Psoas muscle (tissue), 8 donors: Measurements from ENCODE around the gene GPR176. TPM values are rescaled to one million over a fixed set of nuclear protein-coding genes. Genes with fewer than 3 reads are reported as not detected.

ENCODE experiments used
- ATAC-seq, 4 donors: fragments of 200-7000 bp; cut with Tn5 transposase; one replicate each; pipeline ENCODE4 v1.9.1; 2020; ENCODE audit warnings: moderate library complexity in 3 of 4, mild to moderate bottlenecking in 2 of 4
- DNase-seq, 2 donors: peaks; one replicate each; pipeline ENCODE4 v3.0.0-alpha.2; 2020
- H3K27ac ChIP-seq: fragments of 200-600 bp; one replicate; pipeline ENCODE4 v1.8.0; 2022
- H3K27me3 ChIP-seq, 3 donors: fragments of 200-600 bp in 1 of 3; one replicate each; pipeline versions ENCODE4 v1.6.1 to v1.8.0; 2013 to 2022; ENCODE audit warnings: low read length in 2 of 3, mild to moderate bottlenecking in 2 of 3, moderate library complexity in 1 of 3; ENCODE audit not compliant: insufficient read depth in 3 of 3
- H3K36me3 ChIP-seq, 2 donors: fragments of 200-600 bp in 1 of 2; one replicate each; pipeline versions ENCODE4 v1.6.1 to v1.8.0; 2013 to 2022; ENCODE audit warnings: low read depth in 1 of 2, mild to moderate bottlenecking in 1 of 2, moderate library complexity in 1 of 2; ENCODE audit not compliant: insufficient read depth in 1 of 2
- H3K4me1 ChIP-seq: fragments of 200-600 bp; one replicate; pipeline ENCODE4 v1.8.0; 2022
- H3K4me3 ChIP-seq: fragments of 200-600 bp; one replicate; pipeline ENCODE4 v1.8.0; 2022; ENCODE audit warnings: mild to moderate bottlenecking
- H3K9me3 ChIP-seq: fragments of 200-600 bp; one replicate; pipeline ENCODE4 v1.8.0; 2022
- CTCF ChIP-seq: fragments of 200-600 bp; IDR thresholded peaks from one replicate; pipeline ENCODE4 v1.8.0; 2022; ENCODE audit warnings: antibody characterized with exemption
- WGBS, 3 donors: extraction: QIAGEN DNeasy Blood & Tissue Kit; methylation state at CpG; one replicate each; pipeline versions ENCODE4 v1.1.6 to v1.1.7; 2013; 5-methylcytosine and 5-hydroxymethylcytosine counted together
- intact Hi-C, 2 donors: fragments of 100-400 bp; cut with DNase I; formaldehyde crosslinking; loops; one replicate each; pipeline versions ENCODE4 v1.11.0 to v1.14.2; 2022
- polyA plus RNA-seq, 3 donors: library from polyadenylated mRNA; stranded (reverse); fragments of 200-250 nt; gene quantifications; one replicate each; pipeline ENCODE4 v1.2.3, GENCODE V29; 2013
- total RNA-seq, 4 donors: library from RNA; stranded (reverse); fragmentation: NEBNext Ultra II Directional in 2 of 4; extraction: Animal tissue kit (Norgen Biotek cat#: 25700) in 2 of 4; gene quantifications; one replicate each; pipeline versions ENCODE4 v1.2.1 to v1.2.4, GENCODE V29; 2021 to 2023
- donor health status: healthy with polysubstance abuse.
- donor health status: DM: no; HTN: no; CAD: no; lungs with moderate emphysema.
- donor health status: Bipolar disorder and iron deficiency.
- donor health status: healthy.
- donor health status: DM: yes; HTN: yes; CAD: no.
- donor health status: DM: no; HTN: no; CAD: no.
- donor health status: DM: no; HTN: no; CAD: no.
- donor health status: DM: yes; HTN: yes; CAD: no.

Gene GPR176
- total and polyA plus RNA-seq, 7 donors = 0.30 to 1.3 (median 0.83) TPM

- peaks cover 0 to 38% (median 11%) of the 10 kb centered on the region in 3 donors for H3K27me3 ChIP-seq
- no peaks in the 10 kb centered on the region for H3K9me3 ChIP-seq
- H3K36me3 ChIP-seq = no peaks in the 10 kb centered on the region
- H3K27ac ChIP-seq = peak overlapping the region; percentile 69
- TF ChIP-seq CTCF = no peak
- no peaks in the 10 kb centered on the region for H3K4me1 ChIP-seq
- intact Hi-C loops = loop anchor here in 1 of 2 donors (10.0 kb wide), 1 partner anchor 136 kb away; the partner anchor contains the start of gene FSIP1
- DNase-seq (peak; percentile 83 to 87), ATAC-seq (peak; percentile 95 to 97 (median 96))
- H3K4me3 ChIP-seq = peak overlapping the region; percentile 76
- 0 to 2% (median 1%) methylated on average over 53 to 70 of the region's 70 CpGs for WGBS, 3 donors
Observed at GRCh38 chr15:39920510-39921273, 626 bp upstream of the GPR176 start.

GRCh38 chr15:39919411-39919747 lies 687 bp downstream of the GPR176 start:
- no peak overlapping the region for H3K27ac ChIP-seq
- ATAC-seq = no peak
- H3K27me3 ChIP-seq = peaks cover 0 to 38% (median 11%) of the 10 kb centered on the region in 3 donors
- no peaks in the 10 kb centered on the region for H3K4me1 ChIP-seq
- no peak for TF ChIP-seq CTCF
- no peaks in the 10 kb centered on the region for H3K36me3 ChIP-seq
- DNase-seq = no peak
- intact Hi-C loops = no loop called here
- 5% methylated on average over 15 of the region's 15 CpGs for WGBS, 3 donors
- H3K4me3 ChIP-seq = peak overlapping the region; percentile 76
- H3K9me3 ChIP-seq = no peaks in the 10 kb centered on the region

GRCh38 chr15:39918688-39919385 lies 1.2 kb downstream of the GPR176 start:
- no peak for DNase-seq
- Histone ChIP-seq H3K4me1 (no peaks in the 10 kb centered on the region), H3K27me3 (peaks cover 0 to 38% (median 11%) of the 10 kb centered on the region in 3 donors), H3K4me3 (peak overlapping the region; percentile 76), H3K9me3 (no peaks in the 10 kb centered on the region), H3K27ac (no peak overlapping the region), H3K36me3 (no peaks in the 10 kb centered on the region)
- TF ChIP-seq CTCF = no peak
- no peak for ATAC-seq
- 38 to 41% (median 38%) methylated on average over 13 of the region's 13 CpGs for WGBS, 3 donors
- intact Hi-C loops = no loop called here

- no peak for TF ChIP-seq CTCF
- no peaks in the 10 kb centered on the region for H3K9me3 ChIP-seq
- WGBS, 3 donors = 66 to 71% (median 69%) methylated on average over 2 of the region's 2 CpGs
- ATAC-seq = no peak
- no peak overlapping the region for H3K4me3 ChIP-seq
- intact Hi-C loops = no loop called here
- no peaks in the 10 kb centered on the region for H3K36me3 ChIP-seq
- no peak overlapping the region for H3K27ac ChIP-seq
- no peak for DNase-seq
- H3K4me1 ChIP-seq = no peaks in the 10 kb centered on the region
- peaks cover 0 to 31% (median 7%) of the 10 kb centered on the region in 3 donors for H3K27me3 ChIP-seq
Observed at GRCh38 chr15:39914977-39915376, 5.1 kb downstream of the GPR176 start.
